Measurements from ENCODE around the gene PLEKHG2. TPM values are rescaled to one million over a fixed set of nuclear protein-coding genes. Genes with fewer than 3 reads are reported as not detected.

The PLEKHG2 gene
- total RNA-seq, 4 donors from 2014 or later = 16.7 to 38.4 (median 22.2) TPM

DNA sequence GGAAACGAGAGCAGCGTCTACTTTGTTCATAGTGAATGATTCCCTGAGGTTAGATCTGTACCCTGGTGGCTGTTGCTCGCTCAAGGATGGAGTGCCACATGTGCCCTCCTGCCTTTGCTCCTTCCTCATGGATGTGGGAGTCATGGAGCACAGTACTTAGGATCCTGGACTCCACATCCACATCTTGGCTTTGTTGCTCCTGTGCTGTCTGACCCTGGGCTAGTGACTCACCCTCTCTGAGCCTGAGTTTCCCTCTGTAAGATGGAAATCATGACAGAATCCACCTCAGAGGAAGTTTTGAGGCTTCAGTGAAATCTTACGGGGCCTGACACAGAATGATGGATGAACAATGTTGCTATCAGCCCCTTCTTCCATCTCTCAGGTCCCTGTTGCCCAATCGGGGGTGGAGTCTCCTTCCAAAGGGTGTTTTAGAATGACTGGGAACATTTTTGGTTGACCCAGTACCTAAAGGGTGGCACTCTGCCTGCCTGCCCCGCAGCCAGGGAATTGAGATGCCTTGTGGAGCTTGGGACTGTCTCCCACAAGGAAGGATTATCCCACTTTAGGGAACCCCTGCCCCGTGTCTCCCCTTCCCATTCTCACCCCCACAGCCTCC, 58.4 kb downstream of the PLEKHG2 start:
- H3K4me1 ChIP-seq = peaks cover 0 to 1% (median 0%) of the 10 kb centered on the region in 4 donors
- no peak overlapping the region for H3K27ac ChIP-seq (replicated peaks in 1 of 4)
- no peaks in the 10 kb centered on the region for H3K9me3 ChIP-seq
- 94% methylated on average over 3 of the region's 7 CpGs for WGBS
- peaks cover 93 to 100% (median 99%) of the 10 kb centered on the region in 4 donors for H3K36me3 ChIP-seq
- no peaks in the 10 kb centered on the region for H3K27me3 ChIP-seq
- intact Hi-C loops (cut with DNase I) = loop anchor here (5.0 kb wide), 1 partner anchor 61 kb away; the partner anchor contains the start of gene EID2B
- TF ChIP-seq POLR2AphosphoS5 (IDR thresholded peaks at IDR 0.05) (no peak), EP300 (IDR thresholded peaks at IDR 0.05) (no peak), POLR2A (IDR thresholded peaks at IDR 0.05; ENCODE audit: low read depth) (no peak)
- TF ChIP-seq, protein P1, sequence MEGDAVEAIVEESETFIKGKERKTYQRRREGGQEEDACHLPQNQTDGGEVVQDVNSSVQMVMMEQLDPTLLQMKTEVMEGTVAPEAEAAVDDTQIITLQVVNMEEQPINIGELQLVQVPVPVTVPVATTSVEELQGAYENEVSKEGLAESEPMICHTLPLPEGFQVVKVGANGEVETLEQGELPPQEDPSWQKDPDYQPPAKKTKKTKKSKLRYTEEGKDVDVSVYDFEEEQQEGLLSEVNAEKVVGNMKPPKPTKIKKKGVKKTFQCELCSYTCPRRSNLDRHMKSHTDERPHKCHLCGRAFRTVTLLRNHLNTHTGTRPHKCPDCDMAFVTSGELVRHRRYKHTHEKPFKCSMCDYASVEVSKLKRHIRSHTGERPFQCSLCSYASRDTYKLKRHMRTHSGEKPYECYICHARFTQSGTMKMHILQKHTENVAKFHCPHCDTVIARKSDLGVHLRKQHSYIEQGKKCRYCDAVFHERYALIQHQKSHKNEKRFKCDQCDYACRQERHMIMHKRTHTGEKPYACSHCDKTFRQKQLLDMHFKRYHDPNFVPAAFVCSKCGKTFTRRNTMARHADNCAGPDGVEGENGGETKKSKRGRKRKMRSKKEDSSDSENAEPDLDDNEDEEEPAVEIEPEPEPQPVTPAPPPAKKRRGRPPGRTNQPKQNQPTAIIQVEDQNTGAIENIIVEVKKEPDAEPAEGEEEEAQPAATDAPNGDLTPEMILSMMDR (IDR thresholded peaks at IDR 0.05) = no peak
- no peak overlapping the region for H3K4me3 ChIP-seq
- no peak for DNase-seq (ENCODE audit: extremely low spot score)

DNA sequence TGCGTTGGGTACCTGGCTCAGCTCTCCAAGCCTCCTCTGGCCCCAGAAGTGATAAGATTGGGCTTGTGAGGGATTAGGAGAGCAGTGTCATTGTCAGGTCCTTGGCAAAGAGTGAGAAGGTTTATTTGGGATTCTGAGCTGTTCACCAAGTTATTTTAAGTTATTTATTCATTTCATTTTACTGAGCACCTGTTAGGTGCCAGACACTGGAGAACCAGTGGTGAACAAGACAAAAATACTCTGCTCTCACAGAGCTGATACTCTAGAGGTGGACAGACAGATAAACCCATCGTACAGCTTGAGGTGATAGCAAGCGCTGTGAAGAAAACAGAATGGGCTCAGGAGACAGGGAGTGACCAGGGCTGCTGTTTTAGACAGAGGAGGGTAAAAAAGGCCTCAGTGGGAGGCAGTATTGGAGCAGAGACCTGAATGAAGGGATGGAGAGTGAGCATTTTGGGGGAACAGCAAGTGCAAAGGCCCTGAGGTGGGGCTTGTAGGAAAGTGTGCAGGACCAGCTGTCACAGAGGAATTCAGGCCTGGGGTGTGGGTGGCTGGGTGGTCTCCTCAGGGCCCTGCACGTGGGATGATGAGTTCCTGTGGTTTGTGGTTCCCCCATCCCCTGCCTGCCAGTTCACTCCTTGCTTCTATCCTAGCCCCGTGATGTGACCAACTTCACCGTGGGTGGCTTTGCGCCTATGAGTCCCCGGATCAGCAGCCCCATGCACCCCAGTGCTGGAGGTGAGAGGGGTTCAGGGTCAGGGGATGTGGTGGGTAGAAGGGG, 59.5 kb downstream of the PLEKHG2 start:
- no peak for TF ChIP-seq POLR2A (IDR thresholded peaks at IDR 0.05; ENCODE audit: low read depth)
- TF ChIP-seq, protein P1 (IDR thresholded peaks at IDR 0.05) = no peak
- TF ChIP-seq EP300 (IDR thresholded peaks at IDR 0.05) = no peak
- TF ChIP-seq POLR2AphosphoS5 (IDR thresholded peaks at IDR 0.05) = no peak
- no peak for DNase-seq (ENCODE audit: extremely low spot score)
- peaks cover 0 to 3% (median 0%) of the 10 kb centered on the region in 4 donors for H3K4me1 ChIP-seq
- H3K27ac ChIP-seq (replicated peaks in 1 of 4) = no peak overlapping the region
- no peaks in the 10 kb centered on the region for H3K9me3 ChIP-seq
- peaks cover 84 to 100% (median 96%) of the 10 kb centered on the region in 4 donors for H3K36me3 ChIP-seq
- intact Hi-C loops (cut with DNase I) = loop anchor here (5.0 kb wide), 1 partner anchor 60 kb away; the partner anchor contains the start of gene EID2B
- no peak overlapping the region for H3K4me3 ChIP-seq
- WGBS = 80% methylated on average over 7 of the region's 8 CpGs
- no peaks in the 10 kb centered on the region for H3K27me3 ChIP-seq

DNA sequence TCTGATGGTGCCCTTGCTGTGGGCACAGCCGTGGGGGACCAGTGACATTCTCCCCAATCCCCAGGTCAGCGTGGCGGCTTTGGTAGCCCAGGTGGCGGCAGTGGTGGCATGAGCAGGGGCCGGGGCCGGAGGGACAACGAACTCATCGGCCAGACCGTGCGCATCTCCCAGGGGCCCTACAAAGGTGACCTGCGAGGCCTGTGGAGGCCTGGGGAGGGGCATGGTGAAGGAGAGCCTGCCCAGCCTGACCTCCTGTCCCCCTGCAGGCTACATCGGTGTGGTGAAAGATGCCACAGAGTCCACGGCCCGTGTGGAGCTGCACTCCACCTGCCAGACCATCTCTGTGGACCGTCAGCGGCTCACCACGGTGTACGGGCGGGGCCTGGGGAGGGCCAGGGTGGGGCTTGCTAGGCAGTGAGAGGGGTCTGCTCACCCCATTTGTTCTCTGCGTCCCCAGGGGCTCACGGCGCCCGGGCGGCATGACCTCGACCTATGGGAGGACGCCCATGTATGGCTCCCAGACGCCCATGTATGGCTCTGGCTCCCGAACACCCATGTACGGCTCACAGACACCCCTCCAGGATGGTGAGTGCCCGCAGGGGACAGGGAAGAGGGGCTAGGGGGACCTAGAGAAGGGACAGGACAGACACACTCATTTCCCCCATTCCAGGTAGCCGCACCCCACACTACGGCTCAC, 60.4 kb downstream of the PLEKHG2 start:
- intact Hi-C loops (cut with DNase I) = loop anchor here (5.0 kb wide), 1 partner anchor 59 kb away; the partner anchor contains the start of gene EID2B
- Histone ChIP-seq H3K4me1 (peaks cover 0 to 3% (median 0%) of the 10 kb centered on the region in 4 donors), H3K9me3 (no peaks in the 10 kb centered on the region), H3K4me3 (no peak overlapping the region), H3K36me3 (peaks cover 75 to 94% (median 86%) of the 10 kb centered on the region in 4 donors), H3K27me3 (no peaks in the 10 kb centered on the region), H3K27ac (replicated peaks in 1 of 4) (no peak overlapping the region)
- WGBS = 90% methylated on average over 18 of the region's 32 CpGs
- no peak for TF ChIP-seq EP300 (IDR thresholded peaks at IDR 0.05)
- no peak for TF ChIP-seq POLR2AphosphoS5 (IDR thresholded peaks at IDR 0.05)
- TF ChIP-seq POLR2A (IDR thresholded peaks at IDR 0.05; ENCODE audit: low read depth) = no peak
- TF ChIP-seq, protein P1 (IDR thresholded peaks at IDR 0.05) = no peak
- DNase-seq (ENCODE audit: extremely low spot score) = no peak

DNA sequence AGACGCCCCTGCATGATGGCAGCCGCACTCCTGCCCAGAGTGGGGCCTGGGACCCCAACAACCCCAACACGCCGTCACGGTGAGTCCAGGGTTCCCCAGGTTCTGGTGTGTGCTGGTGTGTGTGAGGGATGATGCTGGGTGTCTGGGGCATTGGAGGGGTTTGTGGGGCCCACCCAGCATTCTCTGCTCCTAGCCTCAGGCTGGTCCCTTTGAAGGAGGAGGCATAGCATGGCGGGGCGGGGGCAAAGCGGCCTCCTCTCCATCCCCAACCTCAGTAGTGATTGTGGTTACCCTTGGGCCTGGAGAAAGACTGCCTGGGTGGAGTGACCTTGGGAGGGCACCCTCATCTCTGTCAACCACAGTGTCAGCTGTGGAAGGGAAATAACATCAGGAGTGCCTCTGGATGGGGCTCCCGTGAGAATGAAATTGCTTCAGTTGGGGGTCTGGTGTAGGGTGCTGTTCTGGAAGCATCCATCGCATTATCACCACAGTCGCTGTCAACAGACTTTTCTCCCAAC, 61.0 kb downstream of the PLEKHG2 start:
- 91% methylated on average over 7 of the region's 11 CpGs for WGBS
- Histone ChIP-seq H3K36me3 (peaks cover 69 to 88% (median 80%) of the 10 kb centered on the region in 4 donors), H3K27ac (replicated peaks in 1 of 4) (no peak overlapping the region), H3K27me3 (no peaks in the 10 kb centered on the region), H3K4me3 (no peak overlapping the region), H3K9me3 (no peaks in the 10 kb centered on the region), H3K4me1 (peaks cover 0 to 3% (median 0%) of the 10 kb centered on the region in 4 donors)
- TF ChIP-seq POLR2AphosphoS5 (IDR thresholded peaks at IDR 0.05) (no peak), POLR2A (IDR thresholded peaks at IDR 0.05; ENCODE audit: low read depth) (no peak), EP300 (IDR thresholded peaks at IDR 0.05) (no peak)
- TF ChIP-seq, protein P1 (IDR thresholded peaks at IDR 0.05) = no peak
- intact Hi-C loops (cut with DNase I) = loop anchor here (5.0 kb wide), 1 partner anchor 59 kb away; the partner anchor contains the start of gene EID2B
- no peak for DNase-seq (ENCODE audit: extremely low spot score)

Data from esophagus muscularis mucosa (tissue), 4 donors.